ENCODE data around the gene VPS13A. TPM values are rescaled to one million over a fixed set of nuclear protein-coding genes. Genes with fewer than 3 reads are reported as not detected.

The VPS13A gene
- total RNA-seq, 3 donors from 2014 or later, result 48.7 to 62.6 (median 49.2) TPM

GRCh38 chr9:77176106-77176505 lies 1.2 kb upstream of the VPS13A start:
- Histone ChIP-seq H3K9me3 (no peaks in the 10 kb centered on the region), H3K4me3 (no peak overlapping the region), H3K36me3 (ENCODE audit: low read depth) (no peaks in the 10 kb centered on the region), H3K4me1 (ENCODE audit: low read depth) (peaks cover 14% of the 10 kb centered on the region)
- ATAC-seq, result no peak
- no peak for TF ChIP-seq CTCF (IDR thresholded peaks at IDR 0.05)
- DNase-seq, result no peak
- intact Hi-C loops (cut with DNase I, micrococcal nuclease), result no loop called here

- peak overlapping the region; percentile 61 for H3K4me3 ChIP-seq
- DNase-seq (no peak), ATAC-seq (peak; percentile 51)
- no peaks in the 10 kb centered on the region for H3K9me3 ChIP-seq
- H3K36me3 ChIP-seq (ENCODE audit: low read depth), result no peaks in the 10 kb centered on the region
- peaks cover 14% of the 10 kb centered on the region for H3K4me1 ChIP-seq (ENCODE audit: low read depth)
- no peak for TF ChIP-seq CTCF (IDR thresholded peaks at IDR 0.05)
- intact Hi-C loops (cut with DNase I, micrococcal nuclease), result no loop called here
Measured at GRCh38 chr9:77176686-77177142, 620 bp upstream of the VPS13A start.

GRCh38 chr9:77177894-77178794 lies 810 bp downstream of the VPS13A start:
- Histone ChIP-seq H3K4me1 (ENCODE audit: low read depth) (peaks cover 12% of the 10 kb centered on the region), H3K9me3 (no peaks in the 10 kb centered on the region), H3K36me3 (ENCODE audit: low read depth) (no peaks in the 10 kb centered on the region), H3K4me3 (peak overlapping the region; percentile 61)
- no peak for TF ChIP-seq CTCF (IDR thresholded peaks at IDR 0.05)
- intact Hi-C loops (cut with DNase I, micrococcal nuclease), result no loop called here
- ATAC-seq (peak; percentile 52), DNase-seq (peak; percentile 53 to 77 (median 69))

GRCh38 chr9:77180056-77180455 lies 2.7 kb downstream of the VPS13A start:
- DNase-seq, result no peak
- no peak overlapping the region for H3K4me3 ChIP-seq
- H3K4me1 ChIP-seq (ENCODE audit: low read depth), result peaks cover 12% of the 10 kb centered on the region
- intact Hi-C loops (cut with DNase I, micrococcal nuclease), result no loop called here
- H3K36me3 ChIP-seq (ENCODE audit: low read depth), result no peaks in the 10 kb centered on the region
- no peak for ATAC-seq
- no peaks in the 10 kb centered on the region for H3K9me3 ChIP-seq
- no peak for TF ChIP-seq CTCF (IDR thresholded peaks at IDR 0.05)

GRCh38 chr9:77183581-77183980 lies 6.2 kb downstream of the VPS13A start:
- no peak for TF ChIP-seq CTCF (IDR thresholded peaks at IDR 0.05)
- Histone ChIP-seq H3K36me3 (ENCODE audit: low read depth) (no peaks in the 10 kb centered on the region), H3K4me3 (no peak overlapping the region), H3K9me3 (no peaks in the 10 kb centered on the region), H3K4me1 (ENCODE audit: low read depth) (peaks cover 6% of the 10 kb centered on the region)
- ATAC-seq, result peak; percentile 51
- intact Hi-C loops (cut with DNase I, micrococcal nuclease), result no loop called here
- DNase-seq, result no peak

Data from mucosa of descending colon (tissue), 3 donors.